A673 (cell line): ENCODE measurements around the gene RSRC1.

Experiments
- EZH2 ChIP-seq: fragments of 200-600 bp; sonication (generic); IDR thresholded peaks from 2 replicates; pipeline ENCODE4 v1.6.1; 2017; ENCODE audit warnings: borderline replicate concordance, low read depth, mild to moderate bottlenecking, mixed read lengths, antibody characterized with exemption, low read length; ENCODE audit not compliant: poor library complexity, severe bottlenecking
- TF ChIP-seq, protein P1 (sequence below): fragments of 300-800, 200-600 bp; sonication (generic); conservative IDR thresholded peaks from 2 replicates; pipeline ENCODE4 v1.5.1; 2017; ENCODE audit warnings: low read depth, mild to moderate bottlenecking, antibody characterized with exemption, low read length, moderate library complexity, mixed read lengths

DNA sequence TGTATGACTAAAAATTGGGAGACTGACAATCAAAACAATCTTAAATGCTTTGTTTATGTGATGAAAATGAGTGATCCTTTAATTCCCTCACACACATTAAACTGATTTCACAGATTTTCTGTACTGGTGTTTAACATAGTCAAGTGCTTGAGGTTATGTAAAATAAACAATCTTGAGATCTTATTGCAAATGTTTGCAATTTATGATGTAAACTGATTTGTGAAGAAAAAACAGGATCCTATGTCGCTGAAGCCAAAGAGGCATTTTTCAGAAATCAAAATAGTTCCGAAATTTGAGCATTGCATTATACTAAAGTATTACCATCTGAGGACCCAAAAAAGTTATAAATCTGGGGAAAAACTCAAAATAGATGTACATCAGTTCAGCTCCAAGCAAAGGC lies 16.4 kb upstream of the RSRC1 start:
- TF ChIP-seq EZH2: no peak
- TF ChIP-seq, protein P1, sequence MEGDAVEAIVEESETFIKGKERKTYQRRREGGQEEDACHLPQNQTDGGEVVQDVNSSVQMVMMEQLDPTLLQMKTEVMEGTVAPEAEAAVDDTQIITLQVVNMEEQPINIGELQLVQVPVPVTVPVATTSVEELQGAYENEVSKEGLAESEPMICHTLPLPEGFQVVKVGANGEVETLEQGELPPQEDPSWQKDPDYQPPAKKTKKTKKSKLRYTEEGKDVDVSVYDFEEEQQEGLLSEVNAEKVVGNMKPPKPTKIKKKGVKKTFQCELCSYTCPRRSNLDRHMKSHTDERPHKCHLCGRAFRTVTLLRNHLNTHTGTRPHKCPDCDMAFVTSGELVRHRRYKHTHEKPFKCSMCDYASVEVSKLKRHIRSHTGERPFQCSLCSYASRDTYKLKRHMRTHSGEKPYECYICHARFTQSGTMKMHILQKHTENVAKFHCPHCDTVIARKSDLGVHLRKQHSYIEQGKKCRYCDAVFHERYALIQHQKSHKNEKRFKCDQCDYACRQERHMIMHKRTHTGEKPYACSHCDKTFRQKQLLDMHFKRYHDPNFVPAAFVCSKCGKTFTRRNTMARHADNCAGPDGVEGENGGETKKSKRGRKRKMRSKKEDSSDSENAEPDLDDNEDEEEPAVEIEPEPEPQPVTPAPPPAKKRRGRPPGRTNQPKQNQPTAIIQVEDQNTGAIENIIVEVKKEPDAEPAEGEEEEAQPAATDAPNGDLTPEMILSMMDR: no peak
